GM23338 (cell line): ENCODE measurements around the gene PLCD3. TPM values are rescaled to one million over a fixed set of nuclear protein-coding genes. Genes with fewer than 3 reads are reported as not detected.

Source experiments
- ATAC-seq: fragments of 200-7000 bp; cut with Tn5 transposase; 3 replicates; pipeline ENCODE4 v1.9.1; 2020
- DNase-seq: peaks from one replicate; pipeline ENCODE4 v3.0.0-alpha.2; 2015; ENCODE audit warnings: low spot score
- H2AFZ ChIP-seq: fragments of 200-600 bp; sonication (generic); 2 replicates; pipeline ENCODE4 v1.8.0; 2016; ENCODE audit warnings: antibody characterized with exemption, mild to moderate bottlenecking, moderate library complexity
- H3F3A ChIP-seq: fragments of 200-600 bp; sonication (generic); replicated peaks from 2 replicates; pipeline ENCODE4 v1.8.0; 2017; ENCODE audit warnings: antibody characterized with exemption, mixed run types, low read depth
- H3K27ac ChIP-seq: fragments of 200-600 bp; sonication (generic); 2 replicates; pipeline ENCODE4 v1.6.1; 2016; ENCODE audit warnings: low read depth
- H3K27me3 ChIP-seq: fragments of 200-600 bp; sonication (generic); 2 replicates; pipeline ENCODE4 v1.8.0; 2016; ENCODE audit warnings: mild to moderate bottlenecking, mixed run types, moderate library complexity; ENCODE audit not compliant: insufficient read depth
- H3K36me3 ChIP-seq: fragments of 200-600 bp; sonication (generic); 2 replicates; pipeline ENCODE4 v1.8.0; 2016; ENCODE audit warnings: mild to moderate bottlenecking; ENCODE audit not compliant: insufficient read depth
- H3K4me1 ChIP-seq: fragments of 200-600 bp; sonication (generic); 2 replicates; pipeline ENCODE4 v1.8.0; 2016; ENCODE audit warnings: mild to moderate bottlenecking, moderate library complexity; ENCODE audit not compliant: insufficient read depth
- H3K4me2 ChIP-seq: fragments of 200-600 bp; sonication (generic); 2 replicates; pipeline ENCODE4 v1.7.1; 2017; ENCODE audit warnings: mixed run types
- H3K4me3 ChIP-seq: fragments of 200-600 bp; sonication (generic); 2 replicates; pipeline ENCODE4 v1.6.1; 2016; ENCODE audit warnings: mixed run types
- H3K79me2 ChIP-seq: fragments of 200-600 bp; sonication (generic); replicated peaks from 2 replicates; pipeline ENCODE4 v1.8.0; 2017; ENCODE audit warnings: mild to moderate bottlenecking; ENCODE audit not compliant: insufficient read depth
- H3K9me2 ChIP-seq: fragments of 200-600 bp; sonication (generic); 2 replicates; pipeline ENCODE4 v1.8.0; 2017; ENCODE audit not compliant: insufficient read depth
- H4K20me1 ChIP-seq: fragments of 200-600 bp; sonication (generic); replicated peaks from 2 replicates; pipeline ENCODE4 v1.8.0; 2017; ENCODE audit warnings: mild to moderate bottlenecking; ENCODE audit not compliant: insufficient read depth
- H3K27ac Mint-ChIP-seq: 2 replicates; pipeline ENCODE4 v1.8.0; 2020; ENCODE audit warnings: inconsistent platforms, mild to moderate bottlenecking, moderate library complexity, mixed read lengths
- H3K27me3 Mint-ChIP-seq: 3 replicates; pipeline ENCODE4 v1.8.0; 2022; ENCODE audit warnings: low read depth, mild to moderate bottlenecking, moderate library complexity, mixed read lengths, inconsistent platforms; ENCODE audit not compliant: insufficient read depth, poor library complexity
- H3K36me3 Mint-ChIP-seq: 3 replicates; pipeline ENCODE4 v1.8.0; 2021; ENCODE audit warnings: low read depth, mild to moderate bottlenecking, inconsistent platforms, moderate library complexity, mixed read lengths
- H3K4me1 Mint-ChIP-seq: 3 replicates; pipeline ENCODE4 v1.8.0; 2020; ENCODE audit warnings: mild to moderate bottlenecking, inconsistent platforms, mixed read lengths
- H3K4me3 Mint-ChIP-seq: 3 replicates; pipeline ENCODE4 v1.8.0; 2021; ENCODE audit warnings: moderate library complexity, mild to moderate bottlenecking, inconsistent platforms, mixed read lengths
- H3K9me3 Mint-ChIP-seq: 3 replicates; pipeline ENCODE4 v1.8.0; 2020; ENCODE audit warnings: moderate library complexity, mild to moderate bottlenecking, inconsistent platforms, mixed read lengths
- CREB1 ChIP-seq: fragments of 250-450 bp; sonication (Bioruptor Pico); IDR thresholded peaks from 2 replicates; pipeline ENCODE4 v1.5.0; 2020; ENCODE audit warnings: low read depth, mild to moderate bottlenecking, moderate library complexity
- EZH2 ChIP-seq: fragments of 200-600 bp; sonication (generic); IDR thresholded peaks from one replicate; pipeline ENCODE4 v1.8.0; 2017; ENCODE audit warnings: antibody characterized with exemption, mild to moderate bottlenecking, low read depth; ENCODE audit not compliant: unreplicated experiment
- EZH2phosphoT487 ChIP-seq: fragments of 200-600 bp; sonication (generic); IDR thresholded peaks from one replicate; pipeline ENCODE4 v1.8.1; 2018; ENCODE audit warnings: antibody characterized with exemption; ENCODE audit not compliant: unreplicated experiment
- JUNB ChIP-seq: IDR thresholded peaks from one replicate; pipeline ENCODE4 v1.6.1; 2016; ENCODE audit warnings: antibody characterized with exemption; ENCODE audit not compliant: unreplicated experiment
- NANOG ChIP-seq: IDR thresholded peaks from 2 replicates; pipeline ENCODE4 v1.6.1; 2016; ENCODE audit warnings: antibody characterized with exemption, borderline replicate concordance
- POLR2AphosphoS5 ChIP-seq: IDR thresholded peaks from 2 replicates; pipeline ENCODE4 v1.6.1; 2016; ENCODE audit warnings: antibody characterized with exemption, low read depth
- STAT1 ChIP-seq: IDR thresholded peaks from one replicate; pipeline ENCODE4 v1.6.1; 2016; ENCODE audit warnings: antibody characterized with exemption; ENCODE audit not compliant: unreplicated experiment
- ZNF114 ChIP-seq: fragments of 250-450 bp; sonication (Bioruptor Pico); IDR thresholded peaks from 2 replicates; pipeline ENCODE4 v1.5.0; 2020; ENCODE audit warnings: mild to moderate bottlenecking, moderate library complexity
- ZNF331 ChIP-seq: fragments of 250-450 bp; sonication (Bioruptor Pico); IDR thresholded peaks from 2 replicates; pipeline ENCODE4 v1.5.0; 2020; ENCODE audit warnings: low read depth, mild to moderate bottlenecking, moderate library complexity
- polyA plus RNA-seq: library from polyadenylated mRNA; unstranded; fragments of >200 nt; fragmentation: Nextera tagmentation; extraction: Ambion mirVana; gene quantifications from 2 replicates; pipeline ENCODE4 v1.2.1, GENCODE V29; 2016
- total RNA-seq: library from RNA; depleted of rRNA; stranded (reverse); fragments of >200 nt; shearing (Covaris generic); gene quantifications from 2 replicates; pipeline ENCODE4 v1.2.3, GENCODE V29; 2014
- TF ChIP-seq, protein P1 (sequence below), 2 experiments: fragments of 200-600 bp in 1 of 2; sonication (generic) in 1 of 2; conservative IDR thresholded peaks; 2 replicates each; pipeline versions ENCODE4 v1.5.1 to v1.6.1; 2016 to 2017; ENCODE audit warnings: antibody characterized with exemption in 2 of 2, low read depth in 2 of 2, mild to moderate bottlenecking in 2 of 2, moderate library complexity in 1 of 2
- TF ChIP-seq, protein P2 (sequence below): fragments of 250-450 bp; sonication (Bioruptor Pico); IDR thresholded peaks from 2 replicates; pipeline ENCODE4 v1.5.0; 2020; ENCODE audit warnings: mild to moderate bottlenecking, moderate library complexity
- TF ChIP-seq, protein P3 (sequence below): IDR thresholded peaks from 2 replicates; pipeline ENCODE4 v1.6.1; 2016; ENCODE audit warnings: antibody characterized with exemption
- TF ChIP-seq, protein P4 (sequence below): IDR thresholded peaks from one replicate; pipeline ENCODE4 v1.6.1; 2018; ENCODE audit warnings: antibody characterized with exemption; ENCODE audit not compliant: unreplicated experiment

Gene PLCD3
- total and polyA plus RNA-seq, 2 experiments from 2014 or later: 3.0 to 32.1 TPM

DNA sequence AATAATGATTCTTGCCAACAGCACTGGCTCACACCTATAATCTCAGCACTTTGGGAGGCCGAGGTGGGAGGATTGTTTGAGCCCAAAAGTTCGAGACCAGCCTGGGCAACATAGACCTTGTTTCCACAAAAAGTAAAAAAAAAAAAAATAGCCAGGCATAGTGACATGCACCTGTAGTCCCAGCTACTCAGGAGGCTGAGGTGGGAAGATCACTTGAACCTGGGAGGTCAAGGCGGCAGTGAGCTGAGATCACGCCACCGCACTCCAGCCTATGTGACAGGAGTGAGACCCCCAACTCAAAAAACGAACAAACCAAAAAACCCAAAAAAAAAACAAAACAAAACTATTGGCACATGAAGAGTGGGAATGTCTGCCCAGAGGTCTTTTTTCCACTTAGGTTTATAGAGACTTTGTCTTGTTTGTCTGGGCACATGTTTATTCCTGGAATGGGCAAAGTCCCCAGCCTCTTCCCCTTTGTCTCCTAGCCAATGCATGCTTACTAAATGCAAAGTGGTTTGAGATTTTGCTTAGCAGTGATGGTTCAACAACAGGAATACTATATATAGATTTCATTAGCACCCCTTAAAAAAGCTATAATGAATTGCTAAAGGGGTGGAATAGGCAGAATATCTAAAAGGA, 45.3 kb downstream of the PLCD3 start:
- Histone ChIP-seq H3K27ac (no peak overlapping the region), H3K4me3 (no peak overlapping the region), H3F3A (no peaks in the 10 kb centered on the region; the same call in 1 of the 2 replicates), H3K4me1 (no peaks in the 10 kb centered on the region), H3K27me3 (no peaks in the 10 kb centered on the region), H2AFZ (no peak overlapping the region), H3K79me2 (no peaks in the 10 kb centered on the region), H3K36me3 (peaks cover 53% of the 10 kb centered on the region), H4K20me1 (peaks cover 19% of the 10 kb centered on the region), H3K9me2 (no peaks in the 10 kb centered on the region), H3K4me2 (no peak overlapping the region)
- Mint-ChIP-seq H3K4me3 (no peak overlapping the region), H3K36me3 (peaks cover 75% of the 10 kb centered on the region), H3K27me3 (no peaks in the 10 kb centered on the region), H3K27ac (no peak overlapping the region), H3K4me1 (peaks cover 8% of the 10 kb centered on the region), H3K9me3 (no peaks in the 10 kb centered on the region)
- TF ChIP-seq, protein P1, sequence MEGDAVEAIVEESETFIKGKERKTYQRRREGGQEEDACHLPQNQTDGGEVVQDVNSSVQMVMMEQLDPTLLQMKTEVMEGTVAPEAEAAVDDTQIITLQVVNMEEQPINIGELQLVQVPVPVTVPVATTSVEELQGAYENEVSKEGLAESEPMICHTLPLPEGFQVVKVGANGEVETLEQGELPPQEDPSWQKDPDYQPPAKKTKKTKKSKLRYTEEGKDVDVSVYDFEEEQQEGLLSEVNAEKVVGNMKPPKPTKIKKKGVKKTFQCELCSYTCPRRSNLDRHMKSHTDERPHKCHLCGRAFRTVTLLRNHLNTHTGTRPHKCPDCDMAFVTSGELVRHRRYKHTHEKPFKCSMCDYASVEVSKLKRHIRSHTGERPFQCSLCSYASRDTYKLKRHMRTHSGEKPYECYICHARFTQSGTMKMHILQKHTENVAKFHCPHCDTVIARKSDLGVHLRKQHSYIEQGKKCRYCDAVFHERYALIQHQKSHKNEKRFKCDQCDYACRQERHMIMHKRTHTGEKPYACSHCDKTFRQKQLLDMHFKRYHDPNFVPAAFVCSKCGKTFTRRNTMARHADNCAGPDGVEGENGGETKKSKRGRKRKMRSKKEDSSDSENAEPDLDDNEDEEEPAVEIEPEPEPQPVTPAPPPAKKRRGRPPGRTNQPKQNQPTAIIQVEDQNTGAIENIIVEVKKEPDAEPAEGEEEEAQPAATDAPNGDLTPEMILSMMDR (conservative IDR thresholded peaks at IDR 0.05; ENCODE audit: low read depth in 2 of 2): no peak
- TF ChIP-seq, protein P2, sequence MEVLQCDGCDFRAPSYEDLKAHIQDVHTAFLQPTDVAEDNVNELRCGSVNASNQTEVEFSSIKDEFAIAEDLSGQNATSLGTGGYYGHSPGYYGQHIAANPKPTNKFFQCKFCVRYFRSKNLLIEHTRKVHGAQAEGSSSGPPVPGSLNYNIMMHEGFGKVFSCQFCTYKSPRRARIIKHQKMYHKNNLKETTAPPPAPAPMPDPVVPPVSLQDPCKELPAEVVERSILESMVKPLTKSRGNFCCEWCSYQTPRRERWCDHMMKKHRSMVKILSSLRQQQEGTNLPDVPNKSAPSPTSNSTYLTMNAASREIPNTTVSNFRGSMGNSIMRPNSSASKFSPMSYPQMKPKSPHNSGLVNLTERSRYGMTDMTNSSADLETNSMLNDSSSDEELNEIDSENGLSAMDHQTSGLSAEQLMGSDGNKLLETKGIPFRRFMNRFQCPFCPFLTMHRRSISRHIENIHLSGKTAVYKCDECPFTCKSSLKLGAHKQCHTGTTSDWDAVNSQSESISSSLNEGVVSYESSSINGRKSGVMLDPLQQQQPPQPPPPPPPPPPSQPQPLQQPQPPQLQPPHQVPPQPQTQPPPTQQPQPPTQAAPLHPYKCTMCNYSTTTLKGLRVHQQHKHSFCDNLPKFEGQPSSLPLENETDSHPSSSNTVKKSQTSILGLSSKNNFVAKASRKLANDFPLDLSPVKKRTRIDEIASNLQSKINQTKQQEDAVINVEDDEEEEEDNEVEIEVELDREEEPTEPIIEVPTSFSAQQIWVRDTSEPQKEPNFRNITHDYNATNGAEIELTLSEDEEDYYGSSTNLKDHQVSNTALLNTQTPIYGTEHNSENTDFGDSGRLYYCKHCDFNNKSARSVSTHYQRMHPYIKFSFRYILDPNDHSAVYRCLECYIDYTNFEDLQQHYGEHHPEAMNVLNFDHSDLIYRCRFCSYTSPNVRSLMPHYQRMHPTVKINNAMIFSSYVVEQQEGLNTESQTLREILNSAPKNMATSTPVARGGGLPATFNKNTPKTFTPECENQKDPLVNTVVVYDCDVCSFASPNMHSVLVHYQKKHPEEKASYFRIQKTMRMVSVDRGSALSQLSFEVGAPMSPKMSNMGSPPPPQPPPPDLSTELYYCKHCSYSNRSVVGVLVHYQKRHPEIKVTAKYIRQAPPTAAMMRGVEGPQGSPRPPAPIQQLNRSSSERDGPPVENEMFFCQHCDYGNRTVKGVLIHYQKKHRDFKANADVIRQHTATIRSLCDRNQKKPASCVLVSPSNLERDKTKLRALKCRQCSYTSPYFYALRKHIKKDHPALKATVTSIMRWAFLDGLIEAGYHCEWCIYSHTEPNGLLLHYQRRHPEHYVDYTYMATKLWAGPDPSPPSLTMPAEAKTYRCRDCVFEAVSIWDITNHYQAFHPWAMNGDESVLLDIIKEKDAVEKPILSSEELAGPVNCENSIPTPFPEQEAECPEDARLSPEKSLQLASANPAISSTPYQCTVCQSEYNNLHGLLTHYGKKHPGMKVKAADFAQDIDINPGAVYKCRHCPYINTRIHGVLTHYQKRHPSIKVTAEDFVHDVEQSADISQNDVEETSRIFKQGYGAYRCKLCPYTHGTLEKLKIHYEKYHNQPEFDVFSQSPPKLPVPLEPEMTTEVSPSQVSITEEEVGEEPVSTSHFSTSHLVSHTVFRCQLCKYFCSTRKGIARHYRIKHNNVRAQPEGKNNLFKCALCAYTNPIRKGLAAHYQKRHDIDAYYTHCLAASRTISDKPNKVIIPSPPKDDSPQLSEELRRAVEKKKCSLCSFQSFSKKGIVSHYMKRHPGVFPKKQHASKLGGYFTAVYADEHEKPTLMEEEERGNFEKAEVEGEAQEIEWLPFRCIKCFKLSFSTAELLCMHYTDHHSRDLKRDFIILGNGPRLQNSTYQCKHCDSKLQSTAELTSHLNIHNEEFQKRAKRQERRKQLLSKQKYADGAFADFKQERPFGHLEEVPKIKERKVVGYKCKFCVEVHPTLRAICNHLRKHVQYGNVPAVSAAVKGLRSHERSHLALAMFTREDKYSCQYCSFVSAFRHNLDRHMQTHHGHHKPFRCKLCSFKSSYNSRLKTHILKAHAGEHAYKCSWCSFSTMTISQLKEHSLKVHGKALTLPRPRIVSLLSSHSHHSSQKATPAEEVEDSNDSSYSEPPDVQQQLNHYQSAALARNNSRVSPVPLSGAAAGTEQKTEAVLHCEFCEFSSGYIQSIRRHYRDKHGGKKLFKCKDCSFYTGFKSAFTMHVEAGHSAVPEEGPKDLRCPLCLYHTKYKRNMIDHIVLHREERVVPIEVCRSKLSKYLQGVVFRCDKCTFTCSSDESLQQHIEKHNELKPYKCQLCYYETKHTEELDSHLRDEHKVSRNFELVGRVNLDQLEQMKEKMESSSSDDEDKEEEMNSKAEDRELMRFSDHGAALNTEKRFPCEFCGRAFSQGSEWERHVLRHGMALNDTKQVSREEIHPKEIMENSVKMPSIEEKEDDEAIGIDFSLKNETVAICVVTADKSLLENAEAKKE: no peak
- TF ChIP-seq JUNB: no peak
- TF ChIP-seq NANOG: no peak
- no peak for TF ChIP-seq ZNF331 (CRISPR knock-in tag)
- TF ChIP-seq STAT1: no peak
- TF ChIP-seq, protein P3, sequence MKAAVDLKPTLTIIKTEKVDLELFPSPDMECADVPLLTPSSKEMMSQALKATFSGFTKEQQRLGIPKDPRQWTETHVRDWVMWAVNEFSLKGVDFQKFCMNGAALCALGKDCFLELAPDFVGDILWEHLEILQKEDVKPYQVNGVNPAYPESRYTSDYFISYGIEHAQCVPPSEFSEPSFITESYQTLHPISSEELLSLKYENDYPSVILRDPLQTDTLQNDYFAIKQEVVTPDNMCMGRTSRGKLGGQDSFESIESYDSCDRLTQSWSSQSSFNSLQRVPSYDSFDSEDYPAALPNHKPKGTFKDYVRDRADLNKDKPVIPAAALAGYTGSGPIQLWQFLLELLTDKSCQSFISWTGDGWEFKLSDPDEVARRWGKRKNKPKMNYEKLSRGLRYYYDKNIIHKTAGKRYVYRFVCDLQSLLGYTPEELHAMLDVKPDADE: no peak
- TF ChIP-seq EZH2phosphoT487: no peak
- no peak for TF ChIP-seq ZNF114
- no peak for TF ChIP-seq EZH2
- TF ChIP-seq, protein P4, sequence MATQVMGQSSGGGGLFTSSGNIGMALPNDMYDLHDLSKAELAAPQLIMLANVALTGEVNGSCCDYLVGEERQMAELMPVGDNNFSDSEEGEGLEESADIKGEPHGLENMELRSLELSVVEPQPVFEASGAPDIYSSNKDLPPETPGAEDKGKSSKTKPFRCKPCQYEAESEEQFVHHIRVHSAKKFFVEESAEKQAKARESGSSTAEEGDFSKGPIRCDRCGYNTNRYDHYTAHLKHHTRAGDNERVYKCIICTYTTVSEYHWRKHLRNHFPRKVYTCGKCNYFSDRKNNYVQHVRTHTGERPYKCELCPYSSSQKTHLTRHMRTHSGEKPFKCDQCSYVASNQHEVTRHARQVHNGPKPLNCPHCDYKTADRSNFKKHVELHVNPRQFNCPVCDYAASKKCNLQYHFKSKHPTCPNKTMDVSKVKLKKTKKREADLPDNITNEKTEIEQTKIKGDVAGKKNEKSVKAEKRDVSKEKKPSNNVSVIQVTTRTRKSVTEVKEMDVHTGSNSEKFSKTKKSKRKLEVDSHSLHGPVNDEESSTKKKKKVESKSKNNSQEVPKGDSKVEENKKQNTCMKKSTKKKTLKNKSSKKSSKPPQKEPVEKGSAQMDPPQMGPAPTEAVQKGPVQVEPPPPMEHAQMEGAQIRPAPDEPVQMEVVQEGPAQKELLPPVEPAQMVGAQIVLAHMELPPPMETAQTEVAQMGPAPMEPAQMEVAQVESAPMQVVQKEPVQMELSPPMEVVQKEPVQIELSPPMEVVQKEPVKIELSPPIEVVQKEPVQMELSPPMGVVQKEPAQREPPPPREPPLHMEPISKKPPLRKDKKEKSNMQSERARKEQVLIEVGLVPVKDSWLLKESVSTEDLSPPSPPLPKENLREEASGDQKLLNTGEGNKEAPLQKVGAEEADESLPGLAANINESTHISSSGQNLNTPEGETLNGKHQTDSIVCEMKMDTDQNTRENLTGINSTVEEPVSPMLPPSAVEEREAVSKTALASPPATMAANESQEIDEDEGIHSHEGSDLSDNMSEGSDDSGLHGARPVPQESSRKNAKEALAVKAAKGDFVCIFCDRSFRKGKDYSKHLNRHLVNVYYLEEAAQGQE: no peak
- TF ChIP-seq CREB1 (CRISPR knock-in tag): no peak
- no peak for TF ChIP-seq POLR2AphosphoS5
- ATAC-seq (no peak), DNase-seq (no peak)
